ENCODE measurements around the gene ZNF296. TPM values are rescaled to one million over a fixed set of nuclear protein-coding genes. Genes with fewer than 3 reads are reported as not detected.

The ZNF296 gene
- total and polyA plus RNA-seq, 2 of the 13 experiments (the other 11 are each of a cell fraction or from before 2014, with no cell fraction given), result 0.26 to 0.62 TPM

- FAIRE-seq (no peak), ATAC-seq (no peak), DNase-seq (ENCODE audit: low spot score) (no peak)
- H3K4me2 ChIP-seq (ENCODE audit: low read depth, low read length), result no peak overlapping the region
- no peak overlapping the region for H2AFZ ChIP-seq (ENCODE audit: low read length)
- peaks cover 16% of the 10 kb centered on the region for H3K4me1 ChIP-seq (ENCODE audit: insufficient read depth, low read length)
- no peaks in the 10 kb centered on the region for H3K27me3 ChIP-seq (ENCODE audit: control insufficient read depth in 1 of 2, insufficient read depth in 2 of 2, low read length in 2 of 2)
- in situ Hi-C loops (cut with HindIII; ENCODE audit: extremely low pct_ligation_motif_present, low pct_unique_long_range_greater_than_20kb), result no loop called here
- H3K9me3 ChIP-seq (ENCODE audit: low read length), result no peaks in the 10 kb centered on the region
- POLR2A ChIA-PET, result interaction anchor here (0.5 kb wide), 1 partner anchor 137 kb away, joined by 4 read pairs; no protein-coding TSS in a partner anchor
- H3K79me2 ChIP-seq (ENCODE audit: insufficient read depth, low read length), result no peaks in the 10 kb centered on the region
- no peak for TF ChIP-seq DPF2 (CRISPR knock-in tag; IDR thresholded peaks at IDR 0.05; ENCODE audit: borderline replicate concordance, low read depth)
- TF ChIP-seq, protein P1, sequence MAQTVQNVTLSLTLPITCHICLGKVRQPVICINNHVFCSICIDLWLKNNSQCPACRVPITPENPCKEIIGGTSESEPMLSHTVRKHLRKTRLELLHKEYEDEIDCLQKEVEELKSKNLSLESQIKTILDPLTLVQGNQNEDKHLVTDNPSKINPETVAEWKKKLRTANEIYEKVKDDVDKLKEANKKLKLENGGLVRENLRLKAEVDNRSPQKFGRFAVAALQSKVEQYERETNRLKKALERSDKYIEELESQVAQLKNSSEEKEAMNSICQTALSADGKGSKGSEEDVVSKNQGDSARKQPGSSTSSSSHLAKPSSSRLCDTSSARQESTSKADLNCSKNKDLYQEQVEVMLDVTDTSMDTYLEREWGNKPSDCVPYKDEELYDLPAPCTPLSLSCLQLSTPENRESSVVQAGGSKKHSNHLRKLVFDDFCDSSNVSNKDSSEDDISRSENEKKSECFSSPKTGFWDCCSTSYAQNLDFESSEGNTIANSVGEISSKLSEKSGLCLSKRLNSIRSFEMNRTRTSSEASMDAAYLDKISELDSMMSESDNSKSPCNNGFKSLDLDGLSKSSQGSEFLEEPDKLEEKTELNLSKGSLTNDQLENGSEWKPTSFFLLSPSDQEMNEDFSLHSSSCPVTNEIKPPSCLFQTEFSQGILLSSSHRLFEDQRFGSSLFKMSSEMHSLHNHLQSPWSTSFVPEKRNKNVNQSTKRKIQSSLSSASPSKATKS (CRISPR knock-in tag; IDR thresholded peaks at IDR 0.05), result no peak
- peak; percentile 30 for TF ChIP-seq AGO2 (optimal IDR thresholded peaks at IDR 0.05; ENCODE audit: low read depth, low read length)
- TF ChIP-seq RBFOX2 (IDR thresholded peaks at IDR 0.05; ENCODE audit: low read depth, low read length), result peak; percentile 47
- peak; percentile 11 for TF ChIP-seq AGO1 (IDR thresholded peaks at IDR 0.05; ENCODE audit: low read depth, low read length, poor library complexity, severe bottlenecking)
- BruUV-seq (replicated peaks), result no TSS peak
- CTCF ChIA-PET (ENCODE audit: low intra/inter-chr PET ratio, low total read pairs), result no interaction called here
- H3K9ac ChIP-seq (ENCODE audit: insufficient read depth, low read depth, low read length), result no peak overlapping the region
- no peaks in the 10 kb centered on the region for H4K20me1 ChIP-seq (ENCODE audit: insufficient read depth, low read length)
- 99% methylated on average over 9 of the region's 34 CpGs for WGBS (ENCODE audit: low lambda C conversion rate)
- H3K27ac ChIP-seq (ENCODE audit: extremely low read length, insufficient read depth, low read length), result no peak overlapping the region
- H3K4me3 ChIP-seq (replicated peaks in 1 of 3; ENCODE audit: insufficient read depth in 1 of 3, low read depth in 2 of 3, low read length in 3 of 3), result no peak overlapping the region
- peaks cover 20 to 32% of the 10 kb centered on the region in 2 experiments; a peak in 4 of 5 replicates for H3K36me3 ChIP-seq (replicated peaks in 1 of 2; ENCODE audit: control insufficient read depth in 1 of 2, insufficient read depth in 2 of 2, low read length in 2 of 2)
- intact Hi-C loops (cut with micrococcal nuclease; ENCODE audit: unreplicated experiment), result no loop called here
Measured at GRCh38 chr19:45071969-45072790, 4.1 kb downstream of the ZNF296 start.
